NCI-H146 treated with DMSO at 0.1 percent for 48 hours (cell line): Measurements from ENCODE around the gene SLC39A1.
"Not testable (repeated sequence)": the region's sequence is repeated elsewhere in the genome, so short reads cannot be mapped to it uniquely, and the experiment has no call there.

Source experiments
- DNase-seq: peaks from one replicate; lab custom pipeline; 2025; ENCODE audit not compliant: unreplicated experiment; lab: John Stamatoyannopoulos, UW

SLC39A1 gene

GRCh38 chr1:153932156-153933131, 30.9 kb downstream of the SLC39A1 start:
- no peak for DNase-seq

GRCh38 chr1:153929981-153930948, 33.1 kb downstream of the SLC39A1 start:
- DNase-seq = no peak

GRCh38 chr1:153929426-153929825, 33.9 kb downstream of the SLC39A1 start:
- DNase-seq = no peak

- no peak for DNase-seq
Observed at GRCh38 chr1:153928791-153929341, 34.5 kb downstream of the SLC39A1 start.

GRCh38 chr1:153928245-153928644, 35.1 kb downstream of the SLC39A1 start:
- DNase-seq = no peak

- DNase-seq = no peak
Observed at GRCh38 chr1:153926405-153926804, 36.9 kb downstream of the SLC39A1 start.

GRCh38 chr1:153922972-153923925, 40.1 kb downstream of the SLC39A1 start, which contains the start of gene GATAD2B:
Gene GATAD2B, minus strand, starts transcription at chr1:153922972. Its CDS starts 94,625 bp downstream, at chr1:153828347.
- DNase-seq = peak; percentile 98

DNA sequence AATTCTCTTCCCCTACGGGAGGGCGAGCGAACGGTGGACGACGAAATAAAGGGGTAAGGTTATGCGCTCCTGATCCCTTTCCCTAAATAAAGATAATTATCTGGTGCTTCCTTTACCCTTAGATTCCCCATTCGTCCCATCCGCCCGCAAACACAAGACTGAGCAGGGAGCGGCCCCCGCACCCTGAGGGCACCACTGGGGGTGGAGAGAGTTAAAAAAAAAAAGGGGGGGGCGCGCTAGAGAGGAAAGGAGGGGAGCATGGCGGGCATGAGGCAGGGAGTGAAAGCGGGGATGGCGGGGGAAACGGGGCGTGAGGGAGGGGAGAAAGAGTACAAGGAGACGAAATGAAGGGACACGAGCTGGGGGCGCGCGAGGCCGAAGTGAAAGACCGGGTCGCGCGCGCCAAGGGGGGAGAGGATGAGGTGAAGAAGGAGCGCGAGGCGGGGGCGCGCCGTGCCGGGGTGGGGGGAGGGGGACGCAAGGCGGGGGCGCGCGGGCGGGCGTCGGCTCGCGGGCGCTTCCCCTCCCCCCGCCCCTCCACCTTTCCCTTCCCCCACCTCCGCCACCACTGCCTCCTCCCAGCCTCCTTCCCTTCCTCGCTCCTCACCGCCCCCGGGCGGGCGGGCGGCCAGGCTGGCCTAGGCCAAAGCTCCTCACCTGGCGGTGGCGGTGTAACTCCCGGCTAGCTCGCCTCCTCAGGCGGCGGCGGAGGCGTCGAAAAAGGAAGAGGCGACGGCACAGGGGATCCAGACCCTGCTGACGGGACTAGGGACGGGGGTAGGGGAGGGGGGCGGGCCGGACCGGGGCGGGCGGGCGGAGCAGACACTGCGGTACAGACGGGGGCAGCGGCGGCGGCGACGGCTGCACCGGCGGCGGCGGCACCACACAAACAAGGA, 41.0 kb downstream of the SLC39A1 start:
- DNase-seq = peak; percentile 65

GRCh38 chr1:153921803-153922075, 41.6 kb downstream of the SLC39A1 start:
- no peak for DNase-seq

DNA sequence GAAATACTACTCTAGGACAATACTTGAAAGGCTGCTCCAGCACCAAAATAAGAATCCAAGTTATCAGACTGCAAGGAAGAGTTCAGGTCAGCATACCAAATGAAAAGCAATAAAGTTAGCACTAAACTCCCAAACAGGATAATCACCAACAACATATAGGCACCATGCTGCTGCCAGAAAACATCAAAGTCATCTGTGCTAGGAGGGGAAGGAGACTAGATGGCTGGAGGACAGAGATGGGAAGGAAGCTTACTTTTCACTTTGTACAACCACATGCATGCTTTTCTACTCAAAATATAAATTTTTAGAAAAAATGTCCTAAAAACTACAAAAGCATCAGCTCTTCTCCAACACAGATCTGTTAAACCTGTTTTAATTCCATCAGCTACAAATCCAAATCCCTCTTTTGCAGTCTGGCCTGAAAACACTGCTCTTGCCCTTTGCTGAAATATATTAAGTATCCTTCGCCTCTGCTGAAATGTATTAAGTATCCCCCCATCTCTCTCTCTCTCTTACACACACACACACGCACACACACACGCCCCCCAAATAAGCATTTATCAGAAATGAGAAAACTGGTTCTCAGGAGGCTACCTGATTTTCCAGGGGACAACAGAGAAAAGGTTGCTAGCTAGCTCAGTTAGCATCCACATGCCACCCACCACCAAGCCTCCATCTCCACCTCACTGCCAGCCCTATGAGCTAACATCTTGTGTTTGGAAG, 42.1 kb downstream of the SLC39A1 start:
- DNase-seq = no peak

GRCh38 chr1:153919876-153920852, 43.2 kb downstream of the SLC39A1 start:
- no peak for DNase-seq

DNA sequence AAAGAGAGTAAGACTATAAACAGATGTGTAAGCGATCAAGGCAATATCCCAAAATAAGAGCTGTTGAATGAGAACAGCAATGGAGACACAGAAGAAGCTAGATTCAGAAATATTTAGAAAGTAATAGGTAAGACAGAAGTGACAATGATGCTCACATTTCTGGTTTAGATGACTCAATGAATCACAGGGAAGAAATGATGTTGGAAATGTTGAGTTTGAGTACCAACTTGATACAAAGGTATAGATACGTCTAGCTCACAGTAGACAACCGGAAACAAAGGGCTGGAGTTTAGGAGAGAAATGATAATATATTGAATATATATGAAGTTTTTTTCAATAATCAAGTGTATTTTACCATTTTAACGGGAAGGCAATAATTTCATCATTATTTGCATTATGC, 47.0 kb downstream of the SLC39A1 start:
- DNase-seq = no peak

DNA sequence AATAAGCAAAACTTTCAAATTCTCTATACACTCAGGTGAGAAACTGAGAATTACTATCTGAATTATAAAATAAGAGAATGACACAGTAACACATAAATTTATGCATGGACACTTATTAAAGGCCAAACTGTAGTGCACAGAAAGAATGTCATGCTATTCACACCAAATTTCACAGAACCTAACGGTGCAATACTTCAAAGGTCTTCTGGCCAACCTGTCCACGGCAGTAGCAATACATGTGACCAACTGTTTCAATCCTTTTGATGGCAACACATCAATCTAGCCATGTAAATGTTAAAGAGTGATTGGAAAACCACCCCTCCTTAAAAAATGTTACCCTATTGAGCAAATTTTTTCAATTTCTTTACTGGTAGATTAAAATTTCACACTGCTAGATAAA, 51.0 kb downstream of the SLC39A1 start:
- DNase-seq = no peak

DNA sequence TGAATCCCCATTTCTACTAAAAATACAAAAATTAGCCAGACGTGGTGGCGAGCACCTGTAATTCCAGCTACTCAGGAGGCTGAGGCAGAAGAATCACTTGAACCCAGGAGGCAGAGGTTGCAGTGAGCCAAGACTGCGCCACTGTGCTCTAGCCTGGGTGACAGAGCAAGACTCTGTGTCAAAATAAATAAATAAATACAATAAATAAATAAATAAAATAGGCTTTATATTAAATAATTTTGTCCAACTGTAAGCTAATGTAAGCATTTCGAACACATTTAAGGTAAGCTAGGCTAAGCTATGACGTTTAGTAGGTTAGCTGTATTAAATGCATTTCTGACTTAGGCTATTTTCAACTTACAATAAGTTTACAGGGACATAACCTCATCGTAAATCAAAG, 52.8 kb downstream of the SLC39A1 start:
- DNase-seq = not testable (repeated sequence)
